GM19043 (cell line): ENCODE data around the gene CFAP46.
"Not testable (repeated sequence)": the region's sequence is repeated elsewhere in the genome, so short reads cannot be mapped to it uniquely, and the experiment has no call there.

Source experiments
- ATAC-seq: cut with Tn5 transposase; IDR thresholded peaks from one replicate; pipeline ENCODE4 v1.9.1; 2021; ENCODE audit warnings: low read depth; ENCODE audit not compliant: unreplicated experiment

Gene CFAP46

GRCh38 chr10:132964707-132965410 lies 22.5 kb upstream of the CFAP46 start:
- ATAC-seq: not testable (repeated sequence)

GRCh38 chr10:132964231-132964630 lies 21.9 kb upstream of the CFAP46 start:
- no peak for ATAC-seq

GRCh38 chr10:132963430-132963960 lies 21.1 kb upstream of the CFAP46 start:
- ATAC-seq: no peak

GRCh38 chr10:132962623-132963429 lies 20.5 kb upstream of the CFAP46 start:
- peak; percentile 27 for ATAC-seq

GRCh38 chr10:132961787-132962622 lies 19.6 kb upstream of the CFAP46 start:
- ATAC-seq: peak; percentile 55

- ATAC-seq: no peak
These were observed 19.0 kb upstream of the CFAP46 start for GRCh38 chr10:132961420-132961786.

GRCh38 chr10:132960631-132961419 lies 18.5 kb upstream of the CFAP46 start:
- no peak for ATAC-seq

GRCh38 chr10:132960071-132960472 lies 17.7 kb upstream of the CFAP46 start:
- no peak for ATAC-seq

- no peak for ATAC-seq
These were observed 17.2 kb upstream of the CFAP46 start for GRCh38 chr10:132959559-132959961.

- no peak for ATAC-seq
These were observed 16.7 kb upstream of the CFAP46 start for GRCh38 chr10:132958883-132959558.

- ATAC-seq: no peak
These were observed 15.9 kb upstream of the CFAP46 start for GRCh38 chr10:132957981-132958882.

- no peak for ATAC-seq
These were observed 14.8 kb upstream of the CFAP46 start for GRCh38 chr10:132957131-132957530.

GRCh38 chr10:132956259-132956658 lies 13.9 kb upstream of the CFAP46 start:
- ATAC-seq: not testable (repeated sequence)

GRCh38 chr10:132955479-132955878 lies 13.1 kb upstream of the CFAP46 start:
- no peak for ATAC-seq

GRCh38 chr10:132953428-132953827 lies 11.1 kb upstream of the CFAP46 start:
- no peak for ATAC-seq

GRCh38 chr10:132951926-132952325 lies 9.6 kb upstream of the CFAP46 start:
- ATAC-seq: no peak

GRCh38 chr10:132948351-132948750 lies 6.0 kb upstream of the CFAP46 start:
- ATAC-seq: no peak

- no peak for ATAC-seq
These were observed 5.5 kb upstream of the CFAP46 start for GRCh38 chr10:132947843-132948242.
